Measurements from ENCODE around the gene SEMA4B. TPM values are rescaled to one million over a fixed set of nuclear protein-coding genes. Genes with fewer than 3 reads are reported as not detected.

SEMA4B gene
- total and polyA plus RNA-seq, 9 of the 15 experiments (the other 6 are each of a cell fraction or from before 2014, with no cell fraction given) = 1.3 to 33.6 (median 11.0) TPM

GRCh38 chr15:90184119-90184785 lies 16.9 kb upstream of the SEMA4B start (continued):
- no peak for TF ChIP-seq MBD1 (CRISPR knock-in tag; IDR thresholded peaks at IDR 0.05)
- TF ChIP-seq GTF2F1 (IDR thresholded peaks at IDR 0.05; ENCODE audit: low read depth, low read length) = no peak
- no peak for TF ChIP-seq TCF7L2 (IDR thresholded peaks at IDR 0.05; ENCODE audit: low read depth, low read length)
- TF ChIP-seq BDP1 (IDR thresholded peaks at IDR 0.05; ENCODE audit: insufficient read depth, insufficient read length) = no peak
- TF ChIP-seq U2AF1 (optimal IDR thresholded peaks at IDR 0.05; ENCODE audit: low read depth, low read length) = no peak
- TF ChIP-seq PHF21A (IDR thresholded peaks at IDR 0.05; ENCODE audit: borderline replicate concordance, low read depth) = peak; percentile 41; the same call in 1 of the 2 replicates
- TF ChIP-seq ZNF696 (CRISPR knock-in tag; conservative IDR thresholded peaks at IDR 0.05) = no peak
- TF ChIP-seq ZBTB34 (CRISPR knock-in tag; IDR thresholded peaks at IDR 0.05) = no peak
- no peak for TF ChIP-seq MXD1 (CRISPR knock-in tag; IDR thresholded peaks at IDR 0.05; ENCODE audit: borderline replicate concordance, poor library complexity, severe bottlenecking)
- peak; percentile 54; the same call in 1 of the 2 replicates for TF ChIP-seq GTF2E2 (tag; IDR thresholded peaks at IDR 0.05)
- no peak for TF ChIP-seq NR2F6 (CRISPR knock-in tag; IDR thresholded peaks at IDR 0.05)
- TF ChIP-seq GATA2 (CRISPR knock-in tag; IDR thresholded peaks at IDR 0.05) = peak; percentile 67
- TF ChIP-seq CHD7 (IDR thresholded peaks at IDR 0.05; ENCODE audit: low read depth, low read length) = no peak
